H9 (cell line): ENCODE data around the gene CRELD2. TPM values are rescaled to one million over a fixed set of nuclear protein-coding genes. Genes with fewer than 3 reads are reported as not detected.
A peak's percentile ranks its signal among the peaks of the same experiment; 100 is the strongest.

Source experiments
- DNase-seq: peaks from one replicate; pipeline ENCODE4 v3.0.0-alpha.2; 2017
- H2AFZ ChIP-seq: one replicate; pipeline ENCODE4 v1.6.1; 2013; ENCODE audit warnings: mild to moderate bottlenecking, low read length, control low read depth, moderate library complexity
- H2AK5ac ChIP-seq: 2 replicates; pipeline ENCODE4 v1.6.1; 2013; ENCODE audit warnings: low read length, control low read depth, mixed read lengths; ENCODE audit not compliant: insufficient read length
- H2BK120ac ChIP-seq: one replicate; pipeline ENCODE4 v1.6.1; 2013; ENCODE audit warnings: low read depth, mild to moderate bottlenecking, low read length, control low read depth, inconsistent platforms; ENCODE audit not compliant: poor library complexity, severe bottlenecking
- H2BK12ac ChIP-seq: 2 replicates; pipeline ENCODE4 v1.6.1; 2013; ENCODE audit warnings: low read length, control low read depth, mixed read lengths, low read depth; ENCODE audit not compliant: insufficient read length
- H2BK15ac ChIP-seq: 2 replicates; pipeline ENCODE4 v1.6.1; 2013; ENCODE audit warnings: low read depth, low read length, control low read depth
- H2BK20ac ChIP-seq: one replicate; pipeline ENCODE4 v1.6.1; 2013; ENCODE audit warnings: low read depth, mild to moderate bottlenecking, low read length, control low read depth, inconsistent platforms; ENCODE audit not compliant: poor library complexity, severe bottlenecking
- H2BK5ac ChIP-seq: 2 replicates; pipeline ENCODE4 v1.6.1; 2013; ENCODE audit warnings: low read length, control low read depth, mixed read lengths; ENCODE audit not compliant: insufficient read length
- H3K14ac ChIP-seq: 2 replicates; pipeline ENCODE4 v1.6.1; 2013; ENCODE audit warnings: low read length, control low read depth; ENCODE audit not compliant: insufficient read depth
- H3K18ac ChIP-seq: 2 replicates; pipeline ENCODE4 v1.6.1; 2013; ENCODE audit warnings: low read depth, mild to moderate bottlenecking, mixed read lengths, low read length, control low read depth; ENCODE audit not compliant: insufficient read length
- H3K23ac ChIP-seq: 2 replicates; pipeline ENCODE4 v1.6.1; 2013; ENCODE audit warnings: low read length, control low read depth, mixed read lengths, low read depth; ENCODE audit not compliant: insufficient read length
- H3K23me2 ChIP-seq: 2 replicates; pipeline ENCODE4 v1.6.1; 2013; ENCODE audit warnings: low read depth, mild to moderate bottlenecking, mixed read lengths, low read length, control low read depth; ENCODE audit not compliant: insufficient read length, poor library complexity, severe bottlenecking
- H3K27ac ChIP-seq: 2 replicates; pipeline ENCODE4 v1.5.1; 2013; ENCODE audit warnings: low read length, control low read depth, mixed read lengths, low read depth; ENCODE audit not compliant: insufficient read length
- H3K27me3 ChIP-seq: 2 replicates; pipeline ENCODE4 v1.6.1; 2013; ENCODE audit warnings: low read length, control low read depth, inconsistent platforms; ENCODE audit not compliant: insufficient read depth
- H3K4ac ChIP-seq: 2 replicates; pipeline ENCODE4 v1.6.1; 2013; ENCODE audit warnings: low read depth, mild to moderate bottlenecking, control low read depth, inconsistent platforms, low read length, moderate library complexity
- H3K4me1 ChIP-seq: 2 replicates; pipeline ENCODE4 v1.6.1; 2013; ENCODE audit warnings: low read length, control low read depth, inconsistent platforms; ENCODE audit not compliant: insufficient read depth
- H3K4me2 ChIP-seq: 2 replicates; pipeline ENCODE4 v1.6.1; 2013; ENCODE audit warnings: low read length, control low read depth, mixed read lengths; ENCODE audit not compliant: insufficient read length, insufficient read depth
- H3K56ac ChIP-seq: 2 replicates; pipeline ENCODE4 v1.6.1; 2013; ENCODE audit warnings: low read depth, mild to moderate bottlenecking, mixed read lengths, low read length, control low read depth; ENCODE audit not compliant: insufficient read length
- H3K79me1 ChIP-seq: 2 replicates; pipeline ENCODE4 v1.6.1; 2013; ENCODE audit warnings: low read depth, mild to moderate bottlenecking, moderate library complexity, low read length, control low read depth, inconsistent platforms; ENCODE audit not compliant: insufficient read depth, poor library complexity, severe bottlenecking
- H3K79me2 ChIP-seq: 2 replicates; pipeline ENCODE4 v1.6.1; 2013; ENCODE audit warnings: low read length, control low read depth, inconsistent platforms; ENCODE audit not compliant: insufficient read depth
- H3K9ac ChIP-seq: 2 replicates; pipeline ENCODE4 v1.6.1; 2013; ENCODE audit warnings: low read length, control low read depth, mixed read lengths; ENCODE audit not compliant: insufficient read length; ENCODE audit errors: extremely low read depth
- H3K9me3 ChIP-seq: one replicate; pipeline ENCODE4 v1.6.1; 2013; ENCODE audit warnings: low read depth, low read length, inconsistent platforms; ENCODE audit not compliant: control insufficient read depth
- H3T11ph ChIP-seq: one replicate; pipeline ENCODE4 v1.6.1; 2013; ENCODE audit warnings: mild to moderate bottlenecking, low read length, control low read depth, inconsistent platforms
- H4K20me1 ChIP-seq: one replicate; pipeline ENCODE4 v1.6.1; 2013; ENCODE audit not compliant: control insufficient read depth, insufficient read length, insufficient read depth
- H4K5ac ChIP-seq: 2 replicates; pipeline ENCODE4 v1.6.1; 2013; ENCODE audit warnings: low read depth, mild to moderate bottlenecking, mixed read lengths, low read length, control low read depth; ENCODE audit not compliant: insufficient read length
- H4K8ac ChIP-seq: replicated peaks from 2 replicates; pipeline ENCODE4 v1.6.1; 2013; ENCODE audit warnings: low read length, control low read depth, mixed read lengths, low read depth; ENCODE audit not compliant: insufficient read length
- H4K91ac ChIP-seq: 2 replicates; pipeline ENCODE4 v1.6.1; 2013; ENCODE audit warnings: low read depth, mild to moderate bottlenecking, moderate library complexity, mixed read lengths, low read length, control low read depth; ENCODE audit not compliant: insufficient read length
- H3K27ac Mint-ChIP-seq, 3 experiments: 2 replicates in 2 of 3; 3 replicates in 1 of 3; pipeline ENCODE4 v1.8.0; 2020 to 2021; ENCODE audit warnings: mixed read lengths in 3 of 3, mild to moderate bottlenecking in 1 of 3, moderate library complexity in 1 of 3
- H3K27me3 Mint-ChIP-seq: 2 replicates; pipeline ENCODE4 v1.8.0; 2021; ENCODE audit warnings: low read depth, mild to moderate bottlenecking, moderate library complexity, mixed read lengths
- H3K36me3 Mint-ChIP-seq, 3 experiments: 2 replicates in 2 of 3; 3 replicates in 1 of 3; pipeline ENCODE4 v1.8.0; 2020 to 2021; ENCODE audit warnings: low read depth in 3 of 3, mixed read lengths in 3 of 3; ENCODE audit not compliant: insufficient read depth in 1 of 3
- H3K4me1 Mint-ChIP-seq, 2 experiments: 2 replicates each; pipeline ENCODE4 v1.8.0; 2020; ENCODE audit warnings: mixed read lengths in 2 of 2
- H3K4me3 Mint-ChIP-seq, 2 experiments: 2 replicates in 1 of 2; 3 replicates in 1 of 2; pipeline ENCODE4 v1.8.0; 2020 to 2021; ENCODE audit warnings: mild to moderate bottlenecking in 2 of 2, mixed read lengths in 2 of 2, moderate library complexity in 1 of 2
- H3K9me3 Mint-ChIP-seq, 2 experiments: 2 replicates in 1 of 2; 3 replicates in 1 of 2; pipeline ENCODE4 v1.8.0; 2020; ENCODE audit warnings: mild to moderate bottlenecking in 2 of 2, mixed read lengths in 2 of 2, moderate library complexity in 1 of 2
- WGBS: extraction: QIAGEN DNeasy Blood & Tissue Kit; methylation state at CpG from one replicate; pipeline ENCODE4 v1.1.7; 2013; ENCODE audit warnings: missing lambda C conversion rate, low lambda C conversion rate, mixed read lengths; ENCODE audit not compliant: insufficient read length; ENCODE audit errors: extremely low coverage; 5-methylcytosine and 5-hydroxymethylcytosine counted together
- total RNA-seq: library from RNA; stranded (reverse); gene quantifications from 2 replicates; pipeline ENCODE4 v1.2.1, GENCODE V29; 2021
- TF ChIP-seq, protein P1 (sequence below): fragments of 200-600 bp; sonication (generic); conservative IDR thresholded peaks from 3 replicates; pipeline ENCODE4 v1.8.0; 2021; ENCODE audit warnings: antibody characterized with exemption, mild to moderate bottlenecking

The CRELD2 gene
- total RNA-seq, 1 experiment from 2014 or later, result 34.7 TPM

GRCh38 chr22:49965091-49966040, 46.9 kb downstream of the CRELD2 start:
- WGBS, result no CpG with 5 or more reads among the region's 22 CpGs
- no peak overlapping the region for H3K18ac ChIP-seq
- H2BK120ac ChIP-seq, result no peak overlapping the region
- no peak overlapping the region for H2BK20ac ChIP-seq
- H3K4ac ChIP-seq, result no peak overlapping the region
- H3K9me3 ChIP-seq, result no peaks in the 10 kb centered on the region
- no peak overlapping the region for H3T11ph ChIP-seq
- no peaks in the 10 kb centered on the region for H4K20me1 ChIP-seq
- H3K79me1 ChIP-seq, result peaks cover 6% of the 10 kb centered on the region
- no peaks in the 10 kb centered on the region for H3K27me3 ChIP-seq
- Mint-ChIP-seq H3K27me3 (peaks cover 7% of the 10 kb centered on the region), H3K36me3 (peaks cover 8 to 17% (median 14%) of the 10 kb centered on the region in 3 experiments; a peak in 5 of 7 replicates), H3K27ac (peak overlapping the region in 2 of 3 experiments; percentile 34 to 87; a peak in 2 of 7 replicates), H3K4me3 (no peak overlapping the region), H3K9me3 (no peaks in the 10 kb centered on the region), H3K4me1 (peaks cover 2 to 5% of the 10 kb centered on the region in 2 experiments; a peak in 3 of 4 replicates)
- no peak overlapping the region for H4K8ac ChIP-seq
- TF ChIP-seq, protein P1, sequence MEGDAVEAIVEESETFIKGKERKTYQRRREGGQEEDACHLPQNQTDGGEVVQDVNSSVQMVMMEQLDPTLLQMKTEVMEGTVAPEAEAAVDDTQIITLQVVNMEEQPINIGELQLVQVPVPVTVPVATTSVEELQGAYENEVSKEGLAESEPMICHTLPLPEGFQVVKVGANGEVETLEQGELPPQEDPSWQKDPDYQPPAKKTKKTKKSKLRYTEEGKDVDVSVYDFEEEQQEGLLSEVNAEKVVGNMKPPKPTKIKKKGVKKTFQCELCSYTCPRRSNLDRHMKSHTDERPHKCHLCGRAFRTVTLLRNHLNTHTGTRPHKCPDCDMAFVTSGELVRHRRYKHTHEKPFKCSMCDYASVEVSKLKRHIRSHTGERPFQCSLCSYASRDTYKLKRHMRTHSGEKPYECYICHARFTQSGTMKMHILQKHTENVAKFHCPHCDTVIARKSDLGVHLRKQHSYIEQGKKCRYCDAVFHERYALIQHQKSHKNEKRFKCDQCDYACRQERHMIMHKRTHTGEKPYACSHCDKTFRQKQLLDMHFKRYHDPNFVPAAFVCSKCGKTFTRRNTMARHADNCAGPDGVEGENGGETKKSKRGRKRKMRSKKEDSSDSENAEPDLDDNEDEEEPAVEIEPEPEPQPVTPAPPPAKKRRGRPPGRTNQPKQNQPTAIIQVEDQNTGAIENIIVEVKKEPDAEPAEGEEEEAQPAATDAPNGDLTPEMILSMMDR, result no peak
- H4K5ac ChIP-seq, result no peak overlapping the region
- H4K91ac ChIP-seq, result no peak overlapping the region
- H2BK15ac ChIP-seq, result no peak overlapping the region
- peak; percentile 31 for DNase-seq
- no peak overlapping the region for H3K27ac ChIP-seq
- no peak overlapping the region for H3K4me2 ChIP-seq
- no peak overlapping the region for H2AFZ ChIP-seq
- H3K14ac ChIP-seq, result no peak overlapping the region; the same call in 1 of the 2 replicates
- H2BK12ac ChIP-seq, result no peak overlapping the region
- H3K4me1 ChIP-seq, result no peaks in the 10 kb centered on the region
- peaks cover 3% of the 10 kb centered on the region; the same call in 1 of the 2 replicates for H3K79me2 ChIP-seq
- no peak overlapping the region for H2BK5ac ChIP-seq
- H3K23me2 ChIP-seq, result no peaks in the 10 kb centered on the region
- no peak overlapping the region for H3K23ac ChIP-seq
- H3K9ac ChIP-seq, result no peak overlapping the region
- H2AK5ac ChIP-seq, result no peak overlapping the region
- no peak overlapping the region for H3K56ac ChIP-seq
